HG03571 (cell line): ENCODE data around the gene SNTG2.

Source experiments
- ATAC-seq: cut with Tn5 transposase; IDR thresholded peaks from one replicate; pipeline ENCODE4 v1.9.1; 2021; ENCODE audit not compliant: unreplicated experiment

Gene SNTG2

DNA sequence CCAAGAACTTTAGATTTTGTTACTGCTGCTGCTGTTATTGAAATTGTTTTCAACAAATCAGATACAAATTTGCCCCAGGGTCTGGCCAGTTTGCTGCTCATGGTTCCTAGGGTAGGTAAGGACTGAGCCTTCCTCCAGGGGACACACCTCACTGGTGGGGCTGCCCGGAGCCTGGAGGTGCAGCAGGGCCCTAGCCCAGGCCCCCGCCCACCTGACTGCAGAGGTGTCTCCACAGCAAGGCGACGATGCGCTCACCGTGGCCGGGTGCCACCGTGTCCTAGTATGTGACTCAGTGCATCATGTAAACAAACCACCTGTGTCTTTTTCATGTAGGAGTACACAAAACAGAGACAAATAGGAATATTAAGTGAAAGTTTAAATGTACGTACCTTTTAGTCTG lies 309.1 kb downstream of the SNTG2 start:
- no peak for ATAC-seq

DNA sequence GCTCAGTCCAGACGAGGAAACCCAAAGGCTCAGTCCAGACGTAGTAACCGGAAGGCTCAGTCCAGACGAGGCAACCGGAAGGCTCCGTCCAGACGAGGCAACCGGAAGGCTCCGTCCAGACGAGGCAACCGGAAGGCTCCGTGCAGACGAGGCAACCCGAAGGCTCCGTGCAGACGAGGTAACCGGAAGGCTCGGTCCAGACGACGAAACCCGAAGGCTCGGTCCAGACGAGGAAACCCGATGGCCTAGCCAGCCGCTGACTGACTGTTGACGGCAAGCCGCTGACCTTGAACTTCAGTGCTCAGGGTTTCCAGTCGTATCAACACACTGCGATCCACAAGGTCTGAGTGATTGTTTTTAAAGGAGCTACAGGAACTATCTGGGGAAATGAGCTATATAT lies 312.0 kb downstream of the SNTG2 start:
- ATAC-seq: no peak

DNA sequence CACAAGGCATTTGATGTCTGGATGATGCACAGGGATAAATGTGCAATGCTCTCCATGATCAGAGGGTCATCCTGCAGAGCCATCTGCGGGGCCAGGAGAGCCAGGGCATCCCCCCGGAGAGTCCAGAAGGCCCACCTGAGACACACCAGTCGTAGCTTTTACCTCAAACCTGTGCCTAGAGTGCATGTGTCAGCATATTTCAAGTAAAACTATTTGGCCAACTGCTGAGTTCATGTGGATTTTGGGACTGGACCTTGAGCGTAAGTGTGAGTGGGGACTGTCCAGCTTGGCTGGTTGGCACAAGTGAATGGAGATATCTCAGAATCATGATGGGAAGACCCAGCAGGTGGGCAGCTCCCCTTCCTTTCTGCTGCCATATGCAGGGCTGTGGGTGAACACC lies 314.8 kb downstream of the SNTG2 start:
- no peak for ATAC-seq

DNA sequence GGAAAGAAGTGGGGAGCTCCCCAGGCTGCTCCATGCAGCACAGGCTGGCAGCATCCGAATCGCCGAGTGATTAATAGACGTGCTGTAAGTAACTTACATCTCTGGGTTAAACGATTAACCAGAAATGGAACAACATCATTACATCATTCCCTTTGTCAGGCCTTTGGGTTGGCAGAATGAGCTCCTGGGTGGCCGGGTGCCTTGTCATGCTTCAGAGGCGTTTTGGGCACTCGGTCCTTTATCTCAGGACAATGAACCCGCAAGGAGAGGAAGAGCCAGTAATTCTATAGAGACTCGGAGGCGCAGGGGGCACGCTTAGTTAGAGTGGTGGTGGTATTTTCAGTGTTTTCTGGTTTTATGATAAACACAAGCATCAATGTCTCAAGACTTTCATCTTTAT lies 315.7 kb downstream of the SNTG2 start:
- no peak for ATAC-seq

DNA sequence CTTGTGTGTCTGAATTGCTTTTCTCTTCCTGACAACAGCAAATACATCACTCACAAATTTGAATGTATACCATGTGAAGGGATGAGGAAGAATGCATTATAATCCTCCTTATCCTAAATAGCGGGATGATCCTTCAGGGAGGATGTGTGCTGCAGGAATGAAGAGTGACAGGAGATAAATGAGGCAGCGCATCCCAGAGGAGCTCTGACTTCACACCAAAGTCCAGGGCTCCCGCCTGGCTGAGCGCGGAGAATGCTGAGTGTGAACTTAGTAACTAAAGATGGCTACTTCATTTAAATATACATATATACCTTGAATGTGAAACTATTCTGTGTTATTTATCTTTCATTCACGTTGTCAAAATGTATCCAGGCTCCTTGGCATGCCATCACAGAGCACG lies 317.4 kb downstream of the SNTG2 start:
- no peak for ATAC-seq

DNA sequence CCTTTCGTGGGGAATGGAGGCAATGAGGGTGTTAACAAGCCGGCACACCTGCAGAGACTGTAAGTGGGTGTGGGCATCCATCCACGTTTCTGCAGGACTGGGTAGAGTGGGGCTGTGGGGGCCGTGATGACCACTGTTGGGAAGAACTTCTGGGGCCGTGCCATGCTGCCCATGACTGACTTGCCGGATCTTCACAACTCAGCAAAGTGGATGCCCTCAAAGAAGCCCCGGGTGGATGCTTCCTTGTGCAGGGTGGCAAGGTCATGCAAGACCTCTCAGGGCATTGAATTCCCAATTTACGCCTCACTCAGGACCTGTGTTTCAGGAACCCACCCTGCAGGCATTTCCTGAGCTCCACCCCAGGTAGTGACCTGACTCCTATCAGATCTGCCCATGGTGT lies 319.2 kb downstream of the SNTG2 start:
- ATAC-seq: no peak

DNA sequence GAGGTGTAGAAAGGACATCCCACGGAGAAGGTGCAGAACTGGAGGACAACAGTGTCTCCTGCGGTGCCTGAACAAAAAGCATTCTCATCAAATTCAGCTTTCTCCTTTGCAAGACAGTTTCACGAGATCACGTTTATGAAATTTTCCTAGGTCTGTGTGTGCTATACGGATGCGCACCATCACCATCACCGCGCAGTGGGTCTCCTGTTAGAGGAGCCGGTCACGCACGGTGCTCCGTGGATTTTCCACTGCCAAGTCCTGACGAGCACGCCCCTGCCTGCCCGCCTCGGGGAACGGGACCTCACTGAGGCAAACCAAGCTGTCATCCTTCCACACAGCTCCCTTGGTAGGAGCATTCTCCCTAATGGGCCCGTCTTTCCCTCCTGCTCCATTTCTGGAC lies 322.2 kb downstream of the SNTG2 start:
- no peak for ATAC-seq

DNA sequence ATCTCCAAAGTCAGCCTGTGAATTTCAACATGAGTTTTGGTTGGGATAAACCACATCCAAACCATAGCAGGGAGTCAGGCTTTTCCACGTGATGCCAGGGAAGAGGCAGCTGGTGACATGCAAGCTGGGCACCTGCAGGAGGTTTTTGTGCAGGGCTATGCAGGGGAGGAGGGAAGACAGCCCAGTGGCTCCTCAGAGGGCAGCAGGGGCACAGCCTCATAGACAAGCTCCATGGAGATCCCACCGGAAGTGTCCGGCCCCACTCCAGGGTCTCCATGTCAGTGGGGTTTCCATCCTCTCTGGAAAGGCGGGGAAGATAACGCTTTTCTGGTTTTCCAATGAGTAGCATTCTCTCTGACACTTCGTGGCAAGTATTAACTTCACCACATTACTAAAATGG lies 327.0 kb downstream of the SNTG2 start:
- ATAC-seq: no peak

DNA sequence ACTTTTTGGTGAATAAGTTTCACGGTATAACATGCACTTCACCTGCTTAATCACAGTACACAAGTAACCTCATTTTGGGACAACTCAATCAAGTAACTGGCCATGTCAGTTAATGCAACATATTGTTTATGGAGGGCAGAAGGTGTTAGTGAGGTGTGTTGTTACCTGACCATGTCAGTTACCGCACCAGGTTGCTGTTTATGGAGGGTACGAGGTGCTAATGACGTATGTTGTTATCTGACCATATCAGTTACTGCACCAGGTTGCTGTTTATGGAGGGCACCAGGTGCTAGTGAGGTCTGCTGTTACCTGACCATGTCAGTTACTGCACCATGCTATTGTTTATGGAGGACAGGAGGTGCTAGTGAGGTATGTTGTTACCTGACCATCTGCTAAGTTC lies 327.5 kb downstream of the SNTG2 start:
- no peak for ATAC-seq

DNA sequence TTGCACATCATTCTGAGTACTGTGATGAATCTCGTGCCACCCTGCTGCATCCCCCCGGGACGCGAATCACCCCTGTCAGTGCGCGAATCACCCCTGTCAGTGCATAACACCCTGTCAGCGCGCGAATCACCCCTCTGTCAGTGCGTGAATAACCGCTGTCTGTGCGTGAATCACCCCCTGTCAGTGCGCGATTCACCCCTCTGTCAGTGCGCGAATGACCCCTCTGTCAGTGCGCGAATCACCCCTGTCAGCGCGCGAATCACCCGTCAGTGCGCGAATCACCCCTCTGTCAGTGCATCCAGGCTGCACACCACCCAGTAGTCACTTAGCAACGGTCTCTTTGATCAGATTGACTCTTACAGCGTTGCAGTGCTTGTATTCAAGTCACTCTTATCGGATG lies 328.2 kb downstream of the SNTG2 start:
- ATAC-seq: no peak

DNA sequence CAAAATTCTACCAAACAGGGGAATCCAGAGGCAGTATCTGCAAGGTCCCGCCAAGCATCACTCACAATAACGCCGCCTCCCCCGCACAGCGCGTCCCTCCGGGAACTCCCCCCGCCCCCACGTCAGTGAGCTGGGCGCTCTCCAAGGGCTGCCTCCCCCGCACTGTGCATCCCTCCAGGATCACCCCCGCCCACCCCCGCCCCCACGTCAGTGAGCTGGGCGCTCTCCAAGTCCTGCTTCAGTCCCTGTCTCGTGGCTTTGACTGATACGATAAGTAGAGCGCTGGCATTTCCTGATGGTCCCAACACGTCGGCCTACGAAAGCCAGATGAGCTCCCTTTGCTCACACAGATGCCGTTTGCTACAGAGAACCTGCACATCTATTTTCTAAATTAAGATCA lies 331.9 kb downstream of the SNTG2 start:
- no peak for ATAC-seq

DNA sequence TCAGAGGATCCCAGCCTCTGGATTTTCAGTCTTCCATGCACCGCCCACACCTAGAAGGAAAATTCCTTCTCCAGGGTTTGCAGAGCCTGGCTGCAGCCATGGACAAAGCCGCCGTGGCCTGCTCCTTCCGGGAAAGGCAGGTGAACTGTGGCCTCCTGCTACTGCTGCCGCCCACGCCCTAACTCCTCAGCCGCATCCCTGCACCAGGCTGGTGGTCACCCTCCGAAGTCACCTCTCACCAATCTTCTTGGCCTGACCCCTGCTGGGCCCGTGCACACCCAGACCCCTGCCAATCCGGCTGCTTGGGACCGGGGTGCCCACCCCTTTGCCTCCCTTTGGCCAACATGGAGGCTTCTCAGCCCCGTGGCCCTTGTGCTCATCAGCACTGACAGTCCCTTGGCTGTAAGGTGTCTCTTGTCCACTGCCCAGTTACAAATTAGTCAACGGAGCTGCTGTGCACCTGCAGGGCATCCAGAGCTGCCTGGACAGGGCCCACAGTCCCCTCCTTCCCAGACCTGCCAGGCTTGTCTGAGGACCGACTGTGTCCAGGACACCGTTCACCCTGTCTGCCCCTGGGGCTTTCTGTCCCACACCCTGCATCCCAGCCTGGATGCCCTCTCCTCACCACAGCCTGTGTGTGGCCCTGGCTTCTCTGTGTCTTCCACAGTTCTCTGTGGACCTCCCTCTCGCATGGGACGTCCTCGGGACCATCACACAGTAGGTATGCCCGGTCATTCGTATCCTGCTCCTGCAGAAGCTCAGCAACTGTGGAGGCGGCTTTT lies 332.6 kb downstream of the SNTG2 start:
- no peak for ATAC-seq

DNA sequence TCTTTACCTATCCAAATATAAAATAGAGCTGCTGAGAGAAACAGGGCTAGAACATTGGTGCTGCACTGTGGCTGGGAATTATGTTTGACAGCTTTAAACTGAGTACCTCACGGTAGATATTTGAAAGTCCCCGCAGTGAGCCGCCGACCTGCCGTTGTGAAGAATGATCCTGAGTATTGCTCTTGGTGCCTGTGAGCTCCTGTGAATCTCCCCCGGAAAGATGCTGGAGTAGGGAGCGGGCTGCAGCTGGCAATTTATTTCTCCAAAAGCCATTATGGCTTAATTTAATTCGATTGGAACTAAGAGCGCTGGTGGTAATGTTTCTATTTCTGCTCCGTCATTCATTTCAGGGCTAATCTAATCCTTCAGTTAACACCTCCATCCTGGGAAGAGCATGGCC lies 333.2 kb downstream of the SNTG2 start:
- no peak for ATAC-seq

DNA sequence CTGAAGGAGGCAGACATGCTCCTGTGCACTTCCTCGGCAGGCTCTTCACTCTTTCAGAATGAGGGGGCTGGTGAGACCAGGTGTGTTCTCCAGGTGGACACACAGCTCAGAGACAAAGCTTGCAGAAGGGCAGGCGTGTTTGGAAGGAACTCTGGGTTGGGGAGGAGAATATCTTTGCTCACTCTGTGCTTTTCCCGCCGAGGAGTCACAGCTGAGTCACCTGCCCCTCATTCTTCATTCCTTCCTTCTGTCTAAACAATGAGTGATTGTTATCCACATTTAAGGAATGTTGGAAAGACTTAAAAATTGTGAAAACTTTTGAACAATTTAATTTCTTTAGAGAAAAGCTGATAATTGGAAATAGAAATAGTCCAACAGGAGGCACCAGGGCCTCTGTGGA lies 336.3 kb downstream of the SNTG2 start:
- ATAC-seq: no peak

DNA sequence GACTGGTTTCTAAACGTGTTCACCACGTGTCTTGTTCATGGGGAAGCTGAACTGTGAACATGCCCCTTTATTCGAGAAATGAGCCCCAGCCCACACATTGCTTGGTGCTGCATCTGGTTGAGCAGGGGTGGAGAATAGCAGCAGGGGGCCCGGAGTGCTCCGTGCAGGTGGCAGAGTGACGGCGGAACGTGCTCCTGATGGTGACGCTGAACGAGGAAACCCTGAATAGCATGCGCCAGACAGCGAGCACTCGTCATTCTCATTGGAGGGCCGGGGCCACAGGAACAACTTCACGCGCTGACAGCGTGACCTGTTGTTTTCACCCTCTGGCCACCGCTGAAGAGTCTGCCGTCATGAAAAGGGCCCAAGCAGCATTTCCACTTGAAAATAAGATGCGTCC lies 336.8 kb downstream of the SNTG2 start:
- ATAC-seq: no peak

DNA sequence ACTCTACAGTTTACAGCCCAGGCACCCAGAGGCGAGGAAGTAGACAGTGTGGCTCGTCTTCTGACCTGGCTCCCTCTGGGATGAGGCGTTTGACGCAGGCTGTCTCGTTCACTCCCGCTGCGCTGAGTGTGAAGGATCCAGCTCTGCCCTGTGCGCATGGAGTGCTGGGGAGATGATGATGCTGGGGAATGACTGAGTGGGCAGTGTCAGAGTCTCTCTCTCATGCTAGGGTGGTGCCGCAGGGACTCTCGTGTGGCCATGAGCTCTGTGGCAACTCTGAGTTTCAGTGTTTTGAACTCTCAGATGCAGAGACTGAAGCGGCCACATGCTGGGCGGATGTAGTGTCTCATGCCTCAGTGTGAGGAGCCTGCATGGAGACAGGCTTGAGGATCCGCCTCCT lies 344.3 kb downstream of the SNTG2 start:
- no peak for ATAC-seq

DNA sequence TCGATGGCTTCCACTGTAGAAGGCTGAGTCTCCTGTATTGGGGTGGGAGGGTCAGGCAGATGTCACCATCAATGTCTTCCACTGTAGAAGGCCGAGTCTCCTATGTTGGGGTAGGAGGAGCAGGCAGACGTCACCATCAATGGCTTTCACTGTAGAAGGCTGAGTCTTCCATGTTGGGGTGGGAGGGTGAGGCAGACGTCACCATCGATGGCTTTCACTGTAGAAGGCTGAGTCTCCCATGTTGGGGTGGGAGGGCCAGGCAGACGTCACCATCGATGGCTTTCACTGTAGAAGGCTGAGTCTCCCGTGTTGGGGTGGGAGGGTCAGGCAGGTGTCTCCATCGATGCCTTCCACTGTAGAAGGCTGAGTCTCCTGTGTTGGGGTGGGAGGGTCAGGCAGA lies 345.1 kb downstream of the SNTG2 start:
- no peak for ATAC-seq

DNA sequence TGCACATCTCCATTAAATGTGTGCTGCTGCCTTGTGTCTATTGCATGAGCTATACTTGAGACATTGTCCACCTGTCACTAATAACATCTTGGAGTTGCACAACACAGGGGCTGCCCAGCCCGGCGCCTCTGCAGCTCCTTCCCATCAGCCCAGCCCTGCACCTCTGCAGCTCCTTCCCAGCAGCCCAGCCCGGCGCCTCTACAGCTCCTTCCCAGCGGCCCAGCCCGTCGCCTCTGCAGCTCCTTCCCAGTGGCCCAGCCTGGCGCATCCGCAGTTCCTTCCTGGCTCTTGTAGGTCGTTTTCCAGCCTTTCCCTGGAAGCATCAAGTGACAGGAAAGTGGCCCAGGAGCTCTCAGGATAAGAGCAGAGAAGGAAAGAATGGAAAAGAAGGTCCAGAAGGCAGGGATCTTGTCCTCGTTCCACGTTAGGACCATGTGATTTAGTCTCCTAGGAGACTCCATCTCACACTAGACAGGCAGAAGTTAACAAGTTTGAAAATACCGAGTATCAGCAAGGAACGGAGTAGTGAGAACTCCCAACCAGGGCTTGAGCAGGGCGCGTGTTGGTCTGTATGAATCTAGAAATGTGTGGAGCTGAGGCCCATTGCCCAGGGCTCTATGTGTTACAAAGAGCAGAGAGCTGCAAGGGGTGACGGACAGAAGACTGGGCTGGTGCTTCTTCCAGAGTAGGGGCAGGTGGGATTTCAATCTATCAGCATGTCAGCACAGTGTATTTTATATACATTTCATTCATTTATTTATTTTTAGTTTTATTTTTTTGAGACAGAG lies 346.9 kb downstream of the SNTG2 start:
- no peak for ATAC-seq

DNA sequence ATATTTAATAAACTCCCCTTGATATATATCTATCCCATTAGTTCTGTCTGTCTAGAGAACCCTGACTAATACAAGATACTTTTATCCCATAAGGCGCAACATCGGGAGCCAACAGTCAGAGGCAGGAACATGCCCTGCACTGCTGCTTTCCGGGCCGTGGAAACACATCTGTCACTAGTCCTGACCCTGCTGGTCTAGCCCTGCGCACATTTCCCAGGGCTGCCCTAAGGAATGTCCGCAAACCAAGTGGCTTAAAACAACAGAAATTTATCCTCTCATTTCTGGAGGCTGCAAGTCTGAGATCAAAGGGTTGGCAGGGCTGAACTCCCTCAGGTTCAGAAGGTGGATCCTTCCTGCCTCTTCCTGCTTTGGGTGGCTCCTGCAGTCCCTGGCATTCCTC lies 348.4 kb downstream of the SNTG2 start:
- no peak for ATAC-seq

DNA sequence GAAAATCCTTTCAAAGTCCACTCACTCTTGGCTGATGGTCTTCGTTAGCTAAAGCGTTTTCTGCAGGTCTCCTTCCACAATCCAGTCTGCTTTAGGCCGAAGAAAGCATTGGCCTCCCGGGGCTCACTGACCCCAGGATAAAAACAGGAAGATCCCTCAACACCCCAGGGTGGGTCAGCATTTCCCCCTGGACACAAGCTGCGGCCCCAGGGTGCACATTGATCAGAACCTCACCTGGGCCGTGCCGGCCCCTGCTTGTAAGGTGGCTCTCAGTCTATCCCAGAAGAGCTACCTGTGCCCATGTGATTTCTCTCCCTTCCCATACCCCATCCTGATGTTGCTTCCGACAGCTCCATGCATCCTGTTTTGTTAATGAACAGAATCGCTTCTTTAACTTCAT lies 349.6 kb downstream of the SNTG2 start:
- no peak for ATAC-seq

DNA sequence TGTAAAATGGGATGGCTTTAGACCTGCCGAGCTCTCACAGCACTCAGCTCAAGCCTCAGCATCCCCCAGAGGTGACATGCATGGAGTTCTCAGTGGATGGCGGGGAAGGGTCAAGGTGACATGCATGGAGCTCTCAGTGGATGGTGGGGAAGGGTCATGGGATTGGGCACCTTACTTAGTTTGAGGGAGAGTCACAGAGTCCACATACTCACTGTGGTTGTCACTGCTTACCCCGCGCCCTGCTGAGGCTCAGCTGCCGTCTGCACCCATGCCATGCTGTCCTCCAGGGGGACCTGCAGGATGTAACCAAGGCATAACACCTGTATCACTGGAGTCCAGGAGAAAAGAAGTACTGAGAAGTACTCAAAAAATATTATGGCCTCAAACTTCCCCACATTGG lies 350.4 kb downstream of the SNTG2 start:
- ATAC-seq: no peak

DNA sequence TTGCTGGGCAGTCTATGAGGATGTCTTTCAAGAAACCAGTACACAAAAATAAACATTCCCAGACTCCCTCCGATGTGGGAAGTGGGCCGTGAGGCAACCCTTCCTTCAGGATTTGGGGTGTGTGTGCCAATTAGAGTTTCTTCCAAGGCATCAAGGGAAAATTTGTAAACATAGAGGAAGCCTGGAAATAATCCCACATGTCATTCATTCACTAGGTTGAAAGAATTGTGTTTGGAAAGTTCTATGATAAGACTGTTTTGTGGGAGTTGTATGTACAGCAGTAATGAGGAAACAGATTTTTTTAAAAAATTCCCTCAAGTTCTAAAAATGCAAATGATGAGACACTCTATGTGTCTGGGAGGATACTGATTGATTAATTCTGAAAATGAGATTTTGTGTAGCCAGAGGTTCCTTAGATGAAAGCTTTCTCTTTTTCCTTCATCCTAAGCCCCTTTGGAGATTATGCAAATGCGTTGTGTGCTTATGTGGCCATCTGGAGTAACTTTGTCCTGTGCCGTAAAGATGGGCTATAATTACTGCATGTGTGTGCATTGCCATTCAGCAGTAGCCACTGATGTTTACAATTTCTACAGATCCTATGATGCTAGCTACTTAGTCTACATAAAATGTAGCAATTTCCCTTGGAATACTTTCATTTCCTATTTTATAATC lies 354.8 kb downstream of the SNTG2 start:
- ATAC-seq: no peak
